Measurements from ENCODE around the gene NPIPB2. TPM values are rescaled to one million over a fixed set of nuclear protein-coding genes. Genes with fewer than 3 reads are reported as not detected.

The NPIPB2 gene
- total RNA-seq, 2 experiments from 2014 or later: 6.2 to 6.9 TPM

- Mint-ChIP-seq H3K27ac (no peak overlapping the region), H3K36me3 (peaks cover 11% of the 10 kb centered on the region), H3K4me3 (no peak overlapping the region), H3K4me1 (peaks cover 12% of the 10 kb centered on the region), H3K9me3 (no peaks in the 10 kb centered on the region), H3K27me3 (no peaks in the 10 kb centered on the region)
- DNase-seq: no peak
Observed at GRCh38 chr16:11892761-11893160, 49.1 kb downstream of the NPIPB2 start.

GRCh38 chr16:11890231-11890965, 51.4 kb downstream of the NPIPB2 start:
- no peaks in the 10 kb centered on the region for H3K9me3 Mint-ChIP-seq
- peaks cover 5% of the 10 kb centered on the region for H3K4me1 Mint-ChIP-seq
- no peak overlapping the region for H3K27ac Mint-ChIP-seq
- peaks cover 21% of the 10 kb centered on the region for H3K36me3 Mint-ChIP-seq
- no peak overlapping the region for H3K4me3 Mint-ChIP-seq
- no peaks in the 10 kb centered on the region for H3K27me3 Mint-ChIP-seq
- no peak for DNase-seq

GRCh38 chr16:11886881-11887280, 55.0 kb downstream of the NPIPB2 start:
- no peaks in the 10 kb centered on the region for H3K27me3 Mint-ChIP-seq
- no peaks in the 10 kb centered on the region for H3K4me1 Mint-ChIP-seq
- H3K9me3 Mint-ChIP-seq: no peaks in the 10 kb centered on the region
- H3K27ac Mint-ChIP-seq: no peak overlapping the region
- H3K4me3 Mint-ChIP-seq: no peak overlapping the region
- H3K36me3 Mint-ChIP-seq: peaks cover 22% of the 10 kb centered on the region
- DNase-seq: no peak

- Mint-ChIP-seq H3K27ac (no peak overlapping the region), H3K36me3 (peaks cover 24% of the 10 kb centered on the region), H3K4me3 (no peak overlapping the region), H3K27me3 (no peaks in the 10 kb centered on the region), H3K4me1 (peaks cover 4% of the 10 kb centered on the region), H3K9me3 (no peaks in the 10 kb centered on the region)
- DNase-seq: no peak
Observed at GRCh38 chr16:11884035-11884434, 57.8 kb downstream of the NPIPB2 start.

GRCh38 chr16:11880007-11880406, 61.8 kb downstream of the NPIPB2 start:
- H3K27ac Mint-ChIP-seq: peak overlapping the region; percentile 50
- no peaks in the 10 kb centered on the region for H3K27me3 Mint-ChIP-seq
- no peak for DNase-seq
- no peak overlapping the region for H3K4me3 Mint-ChIP-seq
- H3K4me1 Mint-ChIP-seq: peaks cover 4% of the 10 kb centered on the region
- H3K36me3 Mint-ChIP-seq: peaks cover 22% of the 10 kb centered on the region
- H3K9me3 Mint-ChIP-seq: no peaks in the 10 kb centered on the region

GRCh38 chr16:11877374-11877773, 64.5 kb downstream of the NPIPB2 start:
- Mint-ChIP-seq H3K4me3 (no peak overlapping the region), H3K36me3 (peaks cover 31% of the 10 kb centered on the region), H3K9me3 (no peaks in the 10 kb centered on the region), H3K27ac (no peak overlapping the region), H3K4me1 (peaks cover 4% of the 10 kb centered on the region), H3K27me3 (no peaks in the 10 kb centered on the region)
- DNase-seq: no peak

Other genes with a start within 250 kb of the NPIPB2 start
- gene TXNDC11, start 199.2 kb downstream of the NPIPB2 start, total RNA-seq: 10 to 100 TPM; 24.5 to 27.3 TPM
- gene ZC3H7A, start 144.8 kb downstream of the NPIPB2 start, total RNA-seq: 10 to 100 TPM; 54.1 to 57.9 TPM
- 100 to 1,000 TPM; 434 to 441 TPM for gene RSL1D1, start 90.5 kb downstream of the NPIPB2 start, total RNA-seq
- gene GSPT1, start 26.1 kb downstream of the NPIPB2 start, total RNA-seq: 100 to 1,000 TPM; 247 to 250 TPM
- gene TNFRSF17, start 23.2 kb upstream of the NPIPB2 start, total RNA-seq: not detected
- gene SNX29, start 34.7 kb upstream of the NPIPB2 start, total RNA-seq: 1 to 10 TPM; 6.7 to 7.3 TPM

Measured in activated naive CD8-positive, alpha-beta T cell treated with anti-CD3 and anti-CD28 coated beads for 36 hours (primary cell).